Measurements from ENCODE around the gene DOCK1.

The DOCK1 gene

GRCh38 chr10:127012071-127012768 is 107.0 kb downstream of the DOCK1 start:
- DNase-seq (ENCODE audit: low spot score): no peak
- in situ Hi-C loops (cut with MboI; ENCODE audit: low sequenced_read_pairs, unreplicated experiment): no loop called here
- TF ChIP-seq CTCF (IDR thresholded peaks at IDR 0.05; ENCODE audit: borderline replicate concordance, control extremely low read depth, extremely low read depth, insufficient read depth, missing control alignments): no peak

- DNase-seq (ENCODE audit: low spot score): no peak
- in situ Hi-C loops (cut with MboI; ENCODE audit: low sequenced_read_pairs, unreplicated experiment): no loop called here
- TF ChIP-seq CTCF (IDR thresholded peaks at IDR 0.05; ENCODE audit: borderline replicate concordance, control extremely low read depth, extremely low read depth, insufficient read depth, missing control alignments): no peak
Observed at GRCh38 chr10:127012769-127013152, 107.5 kb downstream of the DOCK1 start.

- no peak for TF ChIP-seq CTCF (IDR thresholded peaks at IDR 0.05; ENCODE audit: borderline replicate concordance, control extremely low read depth, extremely low read depth, insufficient read depth, missing control alignments)
- in situ Hi-C loops (cut with MboI; ENCODE audit: low sequenced_read_pairs, unreplicated experiment): no loop called here
- DNase-seq (ENCODE audit: low spot score): no peak
Observed at GRCh38 chr10:127013211-127013656, 108.0 kb downstream of the DOCK1 start.

GRCh38 chr10:127013691-127014473 is 108.7 kb downstream of the DOCK1 start:
- in situ Hi-C loops (cut with MboI; ENCODE audit: low sequenced_read_pairs, unreplicated experiment): no loop called here
- no peak for TF ChIP-seq CTCF (IDR thresholded peaks at IDR 0.05; ENCODE audit: borderline replicate concordance, control extremely low read depth, extremely low read depth, insufficient read depth, missing control alignments)
- DNase-seq (ENCODE audit: low spot score): no peak

GRCh38 chr10:127014671-127015070 is 109.4 kb downstream of the DOCK1 start:
- TF ChIP-seq CTCF (IDR thresholded peaks at IDR 0.05; ENCODE audit: borderline replicate concordance, control extremely low read depth, extremely low read depth, insufficient read depth, missing control alignments): no peak
- DNase-seq (ENCODE audit: low spot score): no peak
- in situ Hi-C loops (cut with MboI; ENCODE audit: low sequenced_read_pairs, unreplicated experiment): no loop called here

GRCh38 chr10:127015373-127015772 is 110.1 kb downstream of the DOCK1 start:
- no peak for DNase-seq (ENCODE audit: low spot score)
- in situ Hi-C loops (cut with MboI; ENCODE audit: low sequenced_read_pairs, unreplicated experiment): no loop called here
- no peak for TF ChIP-seq CTCF (IDR thresholded peaks at IDR 0.05; ENCODE audit: borderline replicate concordance, control extremely low read depth, extremely low read depth, insufficient read depth, missing control alignments)
